ENCODE measurements around the gene FBXL19. TPM values are rescaled to one million over a fixed set of nuclear protein-coding genes. Genes with fewer than 3 reads are reported as not detected.

The FBXL19 gene
- total and polyA plus RNA-seq, 5 experiments from 2014 or later: 0.06 to 16.8 (median 0.29) TPM

- no peaks in the 10 kb centered on the region for H3K27me3 Mint-ChIP-seq
- DNase-seq: no peak
- POLR2A ChIA-PET: interaction anchor here (1.0 kb wide), 2 partner anchors 14 to 31 kb away, joined by 3 read pairs; partner anchors contain the start of gene BCL7C
- peaks cover 0 to 4% (median 0%) of the 10 kb centered on the region in 9 donors for H3K9me3 Mint-ChIP-seq
- no peak overlapping the region for H3K4me3 Mint-ChIP-seq
- peaks cover 0 to 2% (median 0%) of the 10 kb centered on the region in 3 donors for H3K36me3 Mint-ChIP-seq
- H3K4me1 Mint-ChIP-seq: peaks cover 18 to 35% (median 29%) of the 10 kb centered on the region in 4 donors
- no peak for ATAC-seq
- H3K27ac Mint-ChIP-seq: no peak overlapping the region
These were observed 16.3 kb upstream of the FBXL19 start for GRCh38 chr16:30907064-30907463.

GRCh38 chr16:30910427-30911029 lies 12.8 kb upstream of the FBXL19 start:
- Mint-ChIP-seq H3K27ac (peak overlapping the region in 1 of 10 donors; percentile 24), H3K4me3 (no peak overlapping the region), H3K4me1 (peaks cover 7 to 12% (median 10%) of the 10 kb centered on the region in 4 donors), H3K27me3 (no peaks in the 10 kb centered on the region), H3K36me3 (no peaks in the 10 kb centered on the region), H3K9me3 (no peaks in the 10 kb centered on the region)
- ATAC-seq (no peak), DNase-seq (no peak)
- POLR2A ChIA-PET: no interaction called here

GRCh38 chr16:30912794-30913412 lies 10.5 kb upstream of the FBXL19 start:
- Mint-ChIP-seq H3K27ac (peak overlapping the region in 2 of 10 donors; percentile 28 to 46), H3K4me3 (no peak overlapping the region), H3K9me3 (no peaks in the 10 kb centered on the region), H3K4me1 (peaks cover 2 to 3% (median 2%) of the 10 kb centered on the region in 4 donors), H3K27me3 (no peaks in the 10 kb centered on the region), H3K36me3 (no peaks in the 10 kb centered on the region)
- POLR2A ChIA-PET: interaction anchor here (0.7 to 1.7 kb wide), 4 partner anchors 9 to 73 kb away, joined by 3 to 7 read pairs (median 4); no protein-coding TSS in a partner anchor
- ATAC-seq (no peak), DNase-seq (no peak)

- POLR2A ChIA-PET: interaction anchor here (0.6 kb wide), 1 partner anchor 53 kb away, joined by 3 read pairs; no protein-coding TSS in a partner anchor
- Mint-ChIP-seq H3K27ac (no peak overlapping the region), H3K4me1 (no peaks in the 10 kb centered on the region), H3K27me3 (no peaks in the 10 kb centered on the region), H3K36me3 (no peaks in the 10 kb centered on the region), H3K4me3 (no peak overlapping the region), H3K9me3 (no peaks in the 10 kb centered on the region)
- no peak for DNase-seq
- ATAC-seq: no peak
These were observed 8.5 kb upstream of the FBXL19 start for GRCh38 chr16:30914830-30915229.

GRCh38 chr16:30918614-30919013 lies 4.8 kb upstream of the FBXL19 start:
- DNase-seq: no peak
- Mint-ChIP-seq H3K27ac (no peak overlapping the region), H3K9me3 (no peaks in the 10 kb centered on the region), H3K27me3 (no peaks in the 10 kb centered on the region), H3K4me1 (peaks cover 6 to 12% (median 8%) of the 10 kb centered on the region in 4 donors), H3K4me3 (no peak overlapping the region), H3K36me3 (no peaks in the 10 kb centered on the region)
- ATAC-seq: no peak
- POLR2A ChIA-PET: interaction anchor here (1.3 kb wide), 1 partner anchor 44 kb away, joined by 4 read pairs; no protein-coding TSS in a partner anchor

GRCh38 chr16:30920891-30921290 lies 2.5 kb upstream of the FBXL19 start:
- no peaks in the 10 kb centered on the region for H3K27me3 Mint-ChIP-seq
- peak overlapping the region in 7 of 10 donors; percentile 60 to 100 (median 99) for H3K4me3 Mint-ChIP-seq
- H3K9me3 Mint-ChIP-seq: no peaks in the 10 kb centered on the region
- POLR2A ChIA-PET: interaction anchor here (0.6 to 2.8 kb wide), 6 partner anchors 16 to 76 kb away, joined by 3 to 11 read pairs (median 5); no protein-coding TSS in a partner anchor
- peaks cover 12 to 23% (median 17%) of the 10 kb centered on the region in 4 donors for H3K4me1 Mint-ChIP-seq
- DNase-seq (no peak), ATAC-seq (no peak)
- H3K36me3 Mint-ChIP-seq: no peaks in the 10 kb centered on the region
- H3K27ac Mint-ChIP-seq: peak overlapping the region in 5 of 10 donors; percentile 41 to 100 (median 55)

- H3K4me3 Mint-ChIP-seq: peak overlapping the region; percentile 96 to 100 (median 99)
- DNase-seq (no peak), ATAC-seq (no peak)
- peaks cover 17 to 28% (median 21%) of the 10 kb centered on the region in 4 donors for H3K4me1 Mint-ChIP-seq
- no peaks in the 10 kb centered on the region for H3K36me3 Mint-ChIP-seq
- H3K27me3 Mint-ChIP-seq: no peaks in the 10 kb centered on the region
- POLR2A ChIA-PET: interaction anchor here (1.0 to 2.8 kb wide), 3 partner anchors 17 to 46 kb away, joined by 6 to 11 read pairs (median 8); no protein-coding TSS in a partner anchor
- H3K9me3 Mint-ChIP-seq: no peaks in the 10 kb centered on the region
- peak overlapping the region; percentile 97 to 100 (median 99) for H3K27ac Mint-ChIP-seq
These were observed 2.0 kb upstream of the FBXL19 start for GRCh38 chr16:30921459-30921747.

GRCh38 chr16:30921748-30922419 lies 1.5 kb upstream of the FBXL19 start:
- H3K4me1 Mint-ChIP-seq: peaks cover 21 to 33% (median 25%) of the 10 kb centered on the region in 4 donors
- H3K36me3 Mint-ChIP-seq: no peaks in the 10 kb centered on the region
- POLR2A ChIA-PET: interaction anchor here (0.5 to 2.8 kb wide), 7 partner anchors 26 to 742 kb away, joined by 3 to 11 read pairs (median 4); partner anchors contain the start of genes PHKG2 and RUSF1
- H3K27me3 Mint-ChIP-seq: no peaks in the 10 kb centered on the region
- H3K9me3 Mint-ChIP-seq: no peaks in the 10 kb centered on the region
- H3K27ac Mint-ChIP-seq: peak overlapping the region; percentile 97 to 100 (median 99)
- H3K4me3 Mint-ChIP-seq: peak overlapping the region; percentile 96 to 100 (median 99)
- peak; percentile 2 to 6 for ATAC-seq
- peak; percentile 81 to 94 (median 88) for DNase-seq

- POLR2A ChIA-PET: interaction anchor here (0.5 to 2.8 kb wide), 8 partner anchors 35 to 743 kb away, joined by 3 to 11 read pairs (median 4); partner anchors contain the start of genes PHKG2, RUSF1 and SETD1A
- Mint-ChIP-seq H3K36me3 (no peaks in the 10 kb centered on the region), H3K9me3 (no peaks in the 10 kb centered on the region), H3K27ac (peak overlapping the region; percentile 97 to 100 (median 99)), H3K4me1 (peaks cover 21 to 33% (median 27%) of the 10 kb centered on the region in 4 donors), H3K4me3 (peak overlapping the region; percentile 96 to 100 (median 99)), H3K27me3 (no peaks in the 10 kb centered on the region)
- peak; percentile 79 to 81 for ATAC-seq
- DNase-seq: peak; percentile 95 to 100 (median 100)
These were observed 882 bp upstream of the FBXL19 start for GRCh38 chr16:30922420-30922959.

GRCh38 chr16:30922960-30923535 lies 324 bp upstream of the FBXL19 start:
- H3K9me3 Mint-ChIP-seq: no peaks in the 10 kb centered on the region
- DNase-seq: peak in 9 of 10 donors; percentile 88 to 97 (median 94)
- no peaks in the 10 kb centered on the region for H3K27me3 Mint-ChIP-seq
- peak overlapping the region; percentile 97 to 100 (median 99) for H3K27ac Mint-ChIP-seq
- H3K36me3 Mint-ChIP-seq: no peaks in the 10 kb centered on the region
- peak; percentile 69 to 70 for ATAC-seq
- H3K4me3 Mint-ChIP-seq: peak overlapping the region; percentile 96 to 100 (median 99)
- POLR2A ChIA-PET: interaction anchor here (0.8 to 2.3 kb wide), 5 partner anchors 21 to 263 kb away, joined by 3 to 9 read pairs (median 4); partner anchors contain the start of genes KAT8 and SETD1A
- H3K4me1 Mint-ChIP-seq: peaks cover 21 to 34% (median 28%) of the 10 kb centered on the region in 4 donors

- no peaks in the 10 kb centered on the region for H3K27me3 Mint-ChIP-seq
- H3K27ac Mint-ChIP-seq: peak overlapping the region in 6 of 10 donors; percentile 46 to 76 (median 67)
- POLR2A ChIA-PET: interaction anchor here (0.8 to 2.3 kb wide), 5 partner anchors 22 to 546 kb away, joined by 3 to 9 read pairs (median 4); partner anchors contain the start of genes KAT8 and SETD1A
- no peaks in the 10 kb centered on the region for H3K36me3 Mint-ChIP-seq
- peaks cover 21 to 36% (median 28%) of the 10 kb centered on the region in 4 donors for H3K4me1 Mint-ChIP-seq
- ATAC-seq (no peak), DNase-seq (peak in 1 of 10 donors; percentile 19)
- H3K4me3 Mint-ChIP-seq: peak overlapping the region; percentile 31 to 87 (median 70)
- no peaks in the 10 kb centered on the region for H3K9me3 Mint-ChIP-seq
These were observed 922 bp downstream of the FBXL19 start for GRCh38 chr16:30924076-30924912.
